H1 (cell line): Measurements from ENCODE around the gene TNNC1. TPM values are rescaled to one million over a fixed set of nuclear protein-coding genes. Genes with fewer than 3 reads are reported as not detected.

ENCODE experiments used
- ASH2L ChIP-seq: fragments of 200-600, 300-600 bp; sonication (generic); IDR thresholded peaks from one replicate; pipeline ENCODE4 v1.7.1; 2017; ENCODE audit warnings: low read length
- SIN3A ChIP-seq, 2 experiments: IDR thresholded peaks in 1 of 2; conservative IDR thresholded peaks in 1 of 2; 2 replicates each; pipeline ENCODE4 v1.6.1; 2011 to 2012; ENCODE audit warnings: low read length in 2 of 2, improper control_type of control experiment in 1 of 2, low read depth in 1 of 2, mild to moderate bottlenecking in 1 of 2
- TBP ChIP-seq: IDR thresholded peaks from 2 replicates; pipeline ENCODE4 v1.6.1; 2011; ENCODE audit warnings: low read depth, low read length, improper control_type of control experiment
- polyA plus RNA-seq, 7 experiments: library from polyadenylated mRNA; depleted of rRNA in 3 of 7; stranded (reverse) in 5 of 7; unstranded in 2 of 7; fragments of >200 nt in 5 of 7; fragments of 200-250 nt in 2 of 7; gene quantifications; 1 replicate in 5 of 7; 2 replicates in 1 of 7; 4 replicates in 1 of 7; pipeline versions ENCODE4 v1.2.1 to v1.2.3, GENCODE V29; 2011 to 2013; ENCODE audit warnings: missing spikeins in 2 of 7, mixed read lengths in 2 of 7
- total RNA-seq: library from RNA; stranded (reverse); fragmentation: NEBNext Ultra II Directional; extraction: Animal tissue kit (Norgen Biotek cat#: 25700); gene quantifications from 2 replicates; pipeline ENCODE4 v1.2.1, GENCODE V29; 2021
- TF ChIP-seq, protein P1 (sequence below), 3 experiments: IDR thresholded peaks; 1 replicate in 2 of 3; 2 replicates in 1 of 3; pipeline versions ENCODE4 v1.5.1 to v1.6.1; 2011; ENCODE audit warnings: low read length in 3 of 3, mild to moderate bottlenecking in 3 of 3, inconsistent platforms in 2 of 3, low read depth in 1 of 3, moderate library complexity in 1 of 3; ENCODE audit not compliant: insufficient read depth in 1 of 3; ENCODE audit errors: control extremely low read depth in 1 of 3

TNNC1 gene
- total and polyA plus RNA-seq, 2 of the 8 experiments (the other 6 are each of a cell fraction or from before 2014, with no cell fraction given): 5.8 to 16.4 TPM

DNA sequence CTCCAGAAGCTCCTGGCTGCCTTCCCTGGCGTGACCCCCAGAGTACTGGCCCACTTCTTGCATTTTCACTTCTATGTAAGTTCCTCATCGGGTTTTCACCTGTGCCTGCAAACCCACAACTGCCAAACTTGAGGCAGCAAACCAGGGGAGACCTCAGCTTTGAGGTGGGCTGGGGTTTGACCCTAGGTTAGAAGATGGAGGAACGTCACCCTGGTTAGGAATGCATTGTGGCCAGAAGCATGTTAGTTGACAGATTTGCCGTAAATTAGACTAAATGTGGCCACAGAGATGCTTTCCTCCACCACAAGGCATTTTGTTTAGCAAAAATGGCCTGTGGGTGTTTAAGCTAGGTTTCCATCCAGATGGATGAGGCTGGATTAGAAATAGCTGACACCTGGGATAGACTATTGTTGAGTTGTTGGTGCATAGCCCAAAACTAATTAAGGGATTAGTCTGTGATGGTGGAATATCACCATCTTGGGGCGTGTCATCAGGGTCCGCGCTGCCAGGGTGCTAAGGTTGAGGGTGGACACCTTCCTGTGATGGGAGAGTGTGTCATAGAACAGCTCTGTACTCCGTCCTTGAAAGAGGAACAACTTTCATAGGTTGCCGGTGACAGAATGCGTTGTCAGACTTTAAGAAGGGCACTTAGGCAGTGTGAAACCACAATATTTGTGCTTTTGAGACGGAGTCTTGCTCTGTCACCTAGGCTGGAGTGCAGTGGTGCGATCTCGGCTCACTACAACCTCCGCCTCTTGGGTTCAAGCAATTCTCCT lies 5.1 kb upstream of the TNNC1 start (continued):
- TF ChIP-seq, protein P1, sequence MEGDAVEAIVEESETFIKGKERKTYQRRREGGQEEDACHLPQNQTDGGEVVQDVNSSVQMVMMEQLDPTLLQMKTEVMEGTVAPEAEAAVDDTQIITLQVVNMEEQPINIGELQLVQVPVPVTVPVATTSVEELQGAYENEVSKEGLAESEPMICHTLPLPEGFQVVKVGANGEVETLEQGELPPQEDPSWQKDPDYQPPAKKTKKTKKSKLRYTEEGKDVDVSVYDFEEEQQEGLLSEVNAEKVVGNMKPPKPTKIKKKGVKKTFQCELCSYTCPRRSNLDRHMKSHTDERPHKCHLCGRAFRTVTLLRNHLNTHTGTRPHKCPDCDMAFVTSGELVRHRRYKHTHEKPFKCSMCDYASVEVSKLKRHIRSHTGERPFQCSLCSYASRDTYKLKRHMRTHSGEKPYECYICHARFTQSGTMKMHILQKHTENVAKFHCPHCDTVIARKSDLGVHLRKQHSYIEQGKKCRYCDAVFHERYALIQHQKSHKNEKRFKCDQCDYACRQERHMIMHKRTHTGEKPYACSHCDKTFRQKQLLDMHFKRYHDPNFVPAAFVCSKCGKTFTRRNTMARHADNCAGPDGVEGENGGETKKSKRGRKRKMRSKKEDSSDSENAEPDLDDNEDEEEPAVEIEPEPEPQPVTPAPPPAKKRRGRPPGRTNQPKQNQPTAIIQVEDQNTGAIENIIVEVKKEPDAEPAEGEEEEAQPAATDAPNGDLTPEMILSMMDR (IDR thresholded peaks at IDR 0.05; ENCODE audit: control extremely low read depth in 1 of 3, insufficient read depth in 1 of 3, low read depth in 1 of 3, low read length in 3 of 3): no peak
- TF ChIP-seq SIN3A (conservative IDR thresholded peaks at IDR 0.05 in 1 of 2, IDR thresholded peaks at IDR 0.05 in 1 of 2; ENCODE audit: low read depth in 1 of 2, low read length in 2 of 2): no peak
- no peak for TF ChIP-seq ASH2L
- TF ChIP-seq TBP: no peak
- TF ChIP-seq, all 59 proteins: peak for 0
